Measurements from ENCODE around the gene USP13. TPM values are rescaled to one million over a fixed set of nuclear protein-coding genes. Genes with fewer than 3 reads are reported as not detected.
"Not testable (repeated sequence)": the region's sequence is repeated elsewhere in the genome, so short reads cannot be mapped to it uniquely, and the experiment has no call there.

The USP13 gene
- total and polyA plus RNA-seq, 2 of the 4 experiments (the other 2 are of a cell fraction), result 9.2 to 18.1 TPM

- H3K27me3 ChIP-seq (ENCODE audit: control insufficient read depth, insufficient read depth, low read length); H4K91ac ChIP-seq (ENCODE audit: insufficient read depth, low read depth, low read length); H3K4ac ChIP-seq (ENCODE audit: low read depth, low read length); H3K36me3 ChIP-seq (ENCODE audit: control insufficient read depth, insufficient read depth, low read length); CTCF ChIA-PET; ATAC-seq (ENCODE audit: low read depth); H2BK20ac ChIP-seq (ENCODE audit: low read depth, low read length); H3K4me1 ChIP-seq (ENCODE audit: control insufficient read depth, insufficient read depth, low read length); H4K20me1 ChIP-seq (ENCODE audit: insufficient read depth, low read length); H2AK9ac ChIP-seq (replicated peaks; ENCODE audit: low read depth, low read length, poor library complexity); H3K23ac ChIP-seq (ENCODE audit: low read depth, low read length); H2BK15ac ChIP-seq (ENCODE audit: low read depth, low read length); H3K79me1 ChIP-seq (ENCODE audit: low read depth in 1 of 2, low read length in 2 of 2); H3K4me2 ChIP-seq (ENCODE audit: low read depth, low read length); H2BK120ac ChIP-seq (ENCODE audit: low read depth, low read length); DNase-seq; H3K56ac ChIP-seq (ENCODE audit: extremely low read depth, insufficient read depth, low read length); H3K9me1 ChIP-seq (ENCODE audit: insufficient read depth, low read length); in situ Hi-C loops (cut with MboI; ENCODE audit: low sequenced_read_pairs); H2AK5ac ChIP-seq (ENCODE audit: low read depth, low read length); H2AFZ ChIP-seq (replicated peaks; ENCODE audit: low read length, poor library complexity); H3K14ac ChIP-seq (replicated peaks; ENCODE audit: low read depth, low read length); H3K9ac ChIP-seq (ENCODE audit: low read depth, low read length); H4K5ac ChIP-seq (ENCODE audit: low read depth, low read length); H3K18ac ChIP-seq (ENCODE audit: low read depth, low read length); BruUV-seq (replicated peaks); dilution Hi-C loops (cut with HindIII; ENCODE audit: low sequenced_read_pairs, unreplicated experiment); intact Hi-C loops (cut with micrococcal nuclease); H2BK5ac ChIP-seq (ENCODE audit: low read depth, low read length, poor library complexity, severe bottlenecking); POLR2A ChIA-PET (ENCODE audit: unreplicated experiment); H4K8ac ChIP-seq (ENCODE audit: low read depth in 2 of 2, low read length in 2 of 2); H3K9me3 ChIP-seq (ENCODE audit: control insufficient read depth, insufficient read depth, low read length); H3K4me3 ChIP-seq (ENCODE audit: insufficient read depth, low read depth, low read length); H3K27ac ChIP-seq (ENCODE audit: insufficient read depth, low read length): not testable (repeated sequence)
- WGBS, 2 experiments (ENCODE audit: extremely low coverage in 2 of 2, insufficient read length in 1 of 2), result no CpG with 5 or more reads among the region's 8 CpGs
Observed at GRCh38 chr3:179643837-179644236, 9.0 kb upstream of the USP13 start.
